ENCODE data around the gene CLEC16A.

GRCh38 chr16:11011326-11011725, 67.0 kb downstream of the CLEC16A start:
- TF ChIP-seq CEBPB (IDR thresholded peaks at IDR 0.05) (no peak), RAD21 (IDR thresholded peaks at IDR 0.05; ENCODE audit: low read depth) (no peak), TAF1 (IDR thresholded peaks at IDR 0.05; ENCODE audit: low read depth) (no peak), ZBTB7A (IDR thresholded peaks at IDR 0.05; ENCODE audit: low read depth) (no peak), TCF12 (IDR thresholded peaks at IDR 0.05; ENCODE audit: low read depth) (no peak), EP300 (IDR thresholded peaks at IDR 0.05; ENCODE audit: borderline replicate concordance) (no peak), MAX (IDR thresholded peaks at IDR 0.05) (no peak), USF1 (IDR thresholded peaks at IDR 0.05) (no peak), REST (IDR thresholded peaks at IDR 0.05; ENCODE audit: low read depth) (no peak)
